Stomach (tissue), 9 donors: ENCODE data around the gene SLC1A2. TPM values are rescaled to one million over a fixed set of nuclear protein-coding genes. Genes with fewer than 3 reads are reported as not detected.
A peak's percentile ranks its signal among the peaks of the same experiment; 100 is the strongest.

Experiments used
- DNase-seq, 2 donors: peaks; one replicate each; pipeline versions ENCODE4 v3.0.0 to v3.0.0-alpha.2; 2013 to 2019
- H3K27ac ChIP-seq, 5 donors: fragments of 200-600 bp in 4 of 5; sonication (generic) in 4 of 5; one replicate each; pipeline ENCODE4 v1.5.1; 2013 to 2019; ENCODE audit warnings: mild to moderate bottlenecking in 1 of 5, moderate library complexity in 1 of 5
- H3K27me3 ChIP-seq, 3 donors: fragments of 200-600 bp; sonication (generic); one replicate each; pipeline ENCODE4 v1.5.1; 2017 to 2019; ENCODE audit warnings: mixed run types in 1 of 3
- H3K36me3 ChIP-seq, 4 donors: fragments of 200-600 bp; sonication (generic); 1 replicate in 3 of 4; 2 replicates in 1 of 4; pipeline ENCODE4 v1.5.1; 2016 to 2019
- H3K4me1 ChIP-seq, 4 donors: fragments of 200-600 bp; sonication (generic); one replicate each; pipeline ENCODE4 v1.5.1; 2016 to 2019
- H3K4me3 ChIP-seq, 4 donors: fragments of 200-600 bp; sonication (generic) in 3 of 4; one replicate each; pipeline ENCODE4 v1.5.1; 2016 to 2019; ENCODE audit warnings: mild to moderate bottlenecking in 1 of 4
- H3K9me3 ChIP-seq, 4 donors: fragments of 200-600 bp; sonication (generic); one replicate each; pipeline ENCODE4 v1.5.1; 2016 to 2019
- CTCF ChIP-seq, 7 experiments: fragments of 450-650 bp in 4 of 7; fragments of 200-600 bp in 3 of 7; sonication (generic) in 3 of 7; IDR thresholded peaks; one replicate each; pipeline ENCODE4 v1.5.1; 2016 to 2019; ENCODE audit warnings: antibody characterized with exemption in 7 of 7, control low read depth in 2 of 7, mild to moderate bottlenecking in 1 of 7
- EP300 ChIP-seq: sonication (generic); formaldehyde crosslinking; IDR thresholded peaks from one replicate; pipeline ENCODE4 v1.6.1; 2017; ENCODE audit warnings: antibody characterized with exemption
- POLR2A ChIP-seq, 4 donors: fragments of 450-650 bp; IDR thresholded peaks; one replicate each; pipeline ENCODE4 v1.6.1; 2016; ENCODE audit warnings: antibody characterized with exemption in 4 of 4, control low read depth in 2 of 4, mild to moderate bottlenecking in 1 of 4, moderate library complexity in 1 of 4
- POLR2AphosphoS5 ChIP-seq, 3 donors: sonication (generic); formaldehyde crosslinking; IDR thresholded peaks; one replicate each; pipeline ENCODE4 v1.6.1; 2016; ENCODE audit warnings: antibody characterized with exemption in 3 of 3
- WGBS, 5 donors: extraction: QIAGEN DNeasy Blood & Tissue Kit in 3 of 5; methylation state at CpG; one replicate each; pipeline versions ENCODE4 v1.1.5 to v1.1.7; 2013 to 2018; 5-methylcytosine and 5-hydroxymethylcytosine counted together
- intact Hi-C: fragments of 100-400 bp; cut with DNase I; formaldehyde crosslinking; loops from one replicate; pipeline ENCODE4 v1.15.1; 2023; ENCODE audit warnings: low total_unique reads
- polyA plus RNA-seq, 3 donors: library from polyadenylated mRNA; stranded (reverse); fragments of 200-250 nt; gene quantifications; one replicate each; pipeline ENCODE4 v1.2.3, GENCODE V29; 2013
- total RNA-seq, 5 donors: library from RNA; depleted of rRNA; stranded (reverse); fragments of >200 nt; gene quantifications; one replicate each; pipeline versions ENCODE4 v1.1.0 to v1.2.3, GENCODE V29; 2014 to 2016
- donor health status: healthy with polysubstance abuse.
- donor health status: Bipolar disorder and iron deficiency.
- donor health status: healthy.

Gene SLC1A2
- total and polyA plus RNA-seq, 8 donors = 1.3 to 13.4 (median 3.2) TPM; not detected in 1

- Histone ChIP-seq H3K27ac (peak overlapping the region in 2 of 5 donors; percentile 33 to 49), H3K4me3 (no peak overlapping the region), H3K9me3 (no peaks in the 10 kb centered on the region), H3K4me1 (peaks cover 6 to 45% (median 16%) of the 10 kb centered on the region in 4 donors), H3K36me3 (peaks cover 0 to 17% (median 9%) of the 10 kb centered on the region in 4 donors), H3K27me3 (no peaks in the 10 kb centered on the region)
- TF ChIP-seq POLR2AphosphoS5 (IDR thresholded peaks at IDR 0.05) (no peak), CTCF (IDR thresholded peaks at IDR 0.05) (no peak), POLR2A (IDR thresholded peaks at IDR 0.05) (no peak), EP300 (no peak)
- 0 to 51% (median 48%) methylated on average over 1 of the region's 1 CpG for WGBS, 5 donors
- no peak for DNase-seq
- intact Hi-C loops = no loop called here
Observed at GRCh38 chr11:35235498-35235897, 183.9 kb downstream of the SLC1A2 start.

- Histone ChIP-seq H3K4me1 (peaks cover 6 to 45% (median 16%) of the 10 kb centered on the region in 4 donors), H3K36me3 (peaks cover 0 to 21% (median 13%) of the 10 kb centered on the region in 4 donors), H3K27ac (peak overlapping the region in 1 of 5 donors; percentile 33), H3K9me3 (no peaks in the 10 kb centered on the region), H3K27me3 (no peaks in the 10 kb centered on the region), H3K4me3 (no peak overlapping the region)
- WGBS, 5 donors = 90 to 96% (median 91%) methylated on average over 2 of the region's 2 CpGs
- intact Hi-C loops = no loop called here
- no peak for TF ChIP-seq POLR2AphosphoS5 (IDR thresholded peaks at IDR 0.05)
- no peak for TF ChIP-seq CTCF (IDR thresholded peaks at IDR 0.05)
- TF ChIP-seq POLR2A (IDR thresholded peaks at IDR 0.05) = no peak
- no peak for TF ChIP-seq EP300
- DNase-seq = no peak
Observed at GRCh38 chr11:35235157-35235468, 184.2 kb downstream of the SLC1A2 start.

- Histone ChIP-seq H3K4me3 (no peak overlapping the region), H3K9me3 (no peaks in the 10 kb centered on the region), H3K27ac (no peak overlapping the region), H3K36me3 (peaks cover 0 to 26% (median 18%) of the 10 kb centered on the region in 4 donors), H3K27me3 (no peaks in the 10 kb centered on the region), H3K4me1 (peaks cover 6 to 45% (median 16%) of the 10 kb centered on the region in 4 donors)
- TF ChIP-seq POLR2A (IDR thresholded peaks at IDR 0.05) (no peak), CTCF (IDR thresholded peaks at IDR 0.05) (no peak), EP300 (no peak), POLR2AphosphoS5 (IDR thresholded peaks at IDR 0.05) (no peak)
- WGBS, 5 donors = 87 to 95% (median 91%) methylated on average over 3 of the region's 3 CpGs
- intact Hi-C loops = no loop called here
- no peak for DNase-seq
Observed at GRCh38 chr11:35234460-35235156, 184.8 kb downstream of the SLC1A2 start.

GRCh38 chr11:35233518-35233917 is 185.8 kb downstream of the SLC1A2 start:
- Histone ChIP-seq H3K27me3 (no peaks in the 10 kb centered on the region), H3K4me3 (no peak overlapping the region), H3K9me3 (no peaks in the 10 kb centered on the region), H3K36me3 (peaks cover 4 to 36% (median 28%) of the 10 kb centered on the region in 4 donors), H3K27ac (peak overlapping the region in 2 of 5 donors; percentile 34 to 39), H3K4me1 (peaks cover 6 to 39% (median 16%) of the 10 kb centered on the region in 4 donors)
- WGBS, 5 donors = 68 to 97% (median 93%) methylated on average over 1 of the region's 1 CpG
- TF ChIP-seq POLR2AphosphoS5 (IDR thresholded peaks at IDR 0.05) (no peak), CTCF (IDR thresholded peaks at IDR 0.05) (no peak), POLR2A (IDR thresholded peaks at IDR 0.05) (no peak), EP300 (no peak)
- intact Hi-C loops = no loop called here
- DNase-seq = no peak
